Measurements from ENCODE around the gene KDM5B. TPM values are rescaled to one million over a fixed set of nuclear protein-coding genes. Genes with fewer than 3 reads are reported as not detected.

The KDM5B gene
- polyA plus RNA-seq, 3 donors = 3.4 to 12.5 (median 10.6) TPM

GRCh38 chr1:202682477-202682876, 125.7 kb downstream of the KDM5B start:
- H3K27ac Mint-ChIP-seq = no peak overlapping the region
- TF ChIP-seq CTCF (IDR thresholded peaks at IDR 0.05) = no peak
- no peaks in the 10 kb centered on the region for H3K36me3 Mint-ChIP-seq
- DNase-seq = no peak
- H3K27ac ChIP-seq (ENCODE audit: low read depth in 1 of 2, low read length in 2 of 2) = no peak overlapping the region
- H3K27me3 ChIP-seq (ENCODE audit: control insufficient read depth in 2 of 2, insufficient read depth in 2 of 2, low read length in 2 of 2) = peaks cover 29 to 65% of the 10 kb centered on the region in 2 donors
- H3K36me3 ChIP-seq (replicated peaks in 1 of 2; ENCODE audit: control insufficient read depth in 1 of 2, insufficient read depth in 2 of 2, low read length in 2 of 2) = no peaks in the 10 kb centered on the region
- H3K4me2 ChIP-seq (replicated peaks; ENCODE audit: extremely low read depth, low read length, poor library complexity, severe bottlenecking) = no peak overlapping the region
- H3K27me3 Mint-ChIP-seq (ENCODE audit: low read depth in 3 of 3) = peaks cover 46 to 77% (median 51%) of the 10 kb centered on the region in 3 donors
- H3K9ac ChIP-seq (ENCODE audit: insufficient read depth, low read length, poor library complexity, severe bottlenecking) = no peak overlapping the region
- peaks cover 1 to 3% of the 10 kb centered on the region in 2 donors for H3K9me3 ChIP-seq (replicated peaks in 1 of 2; ENCODE audit: control insufficient read depth in 1 of 2, insufficient read depth in 1 of 2, low read length in 2 of 2)
- no peak overlapping the region for H3K4me3 ChIP-seq (replicated peaks in 1 of 3; ENCODE audit: low read depth in 2 of 3, low read length in 3 of 3)
- H4K20me1 ChIP-seq (ENCODE audit: insufficient read depth, low read length) = no peaks in the 10 kb centered on the region
- intact Hi-C loops (cut with micrococcal nuclease) = no loop called here
- H2AFZ ChIP-seq (ENCODE audit: insufficient read depth, low read depth, low read length, poor library complexity, severe bottlenecking) = no peak overlapping the region
- no peaks in the 10 kb centered on the region for H3K79me2 ChIP-seq (ENCODE audit: insufficient read depth, low read length)
- H3K4me3 Mint-ChIP-seq = peak overlapping the region in 1 of 2 donors; percentile 9
- H3K9me3 Mint-ChIP-seq = peaks cover 0 to 10% (median 7%) of the 10 kb centered on the region in 7 donors
- no peaks in the 10 kb centered on the region for H3K4me1 ChIP-seq (ENCODE audit: control insufficient read depth in 1 of 2, insufficient read depth in 2 of 2, low read length in 2 of 2)
- WGBS (ENCODE audit: insufficient coverage) = 92% methylated on average over 4 of the region's 9 CpGs
- no peaks in the 10 kb centered on the region for H3K4me1 Mint-ChIP-seq

- no peak for DNase-seq
- Mint-ChIP-seq H3K9me3 (peaks cover 1 to 16% (median 13%) of the 10 kb centered on the region in 7 donors), H3K27ac (no peak overlapping the region), H3K4me3 (peak overlapping the region in 1 of 2 donors; percentile 27), H3K36me3 (no peaks in the 10 kb centered on the region), H3K4me1 (no peaks in the 10 kb centered on the region), H3K27me3 (ENCODE audit: low read depth in 3 of 3) (peaks cover 44 to 75% (median 53%) of the 10 kb centered on the region in 3 donors)
- Histone ChIP-seq H3K4me2 (replicated peaks; ENCODE audit: extremely low read depth, low read length, poor library complexity, severe bottlenecking) (no peak overlapping the region), H3K27ac (ENCODE audit: low read depth in 1 of 2, low read length in 2 of 2) (no peak overlapping the region), H3K9ac (ENCODE audit: insufficient read depth, low read length, poor library complexity, severe bottlenecking) (no peak overlapping the region), H3K27me3 (ENCODE audit: control insufficient read depth in 2 of 2, insufficient read depth in 2 of 2, low read length in 2 of 2) (peaks cover 29 to 68% of the 10 kb centered on the region in 2 donors), H3K4me3 (replicated peaks in 1 of 3; ENCODE audit: low read depth in 2 of 3, low read length in 3 of 3) (no peak overlapping the region), H3K9me3 (replicated peaks in 1 of 2; ENCODE audit: control insufficient read depth in 1 of 2, insufficient read depth in 1 of 2, low read length in 2 of 2) (peaks cover 7 to 8% of the 10 kb centered on the region in 2 donors), H3K4me1 (ENCODE audit: control insufficient read depth in 1 of 2, insufficient read depth in 2 of 2, low read length in 2 of 2) (no peaks in the 10 kb centered on the region), H2AFZ (ENCODE audit: insufficient read depth, low read depth, low read length, poor library complexity, severe bottlenecking) (no peak overlapping the region), H3K36me3 (replicated peaks in 1 of 2; ENCODE audit: control insufficient read depth in 1 of 2, insufficient read depth in 2 of 2, low read length in 2 of 2) (no peaks in the 10 kb centered on the region), H3K79me2 (ENCODE audit: insufficient read depth, low read length) (no peaks in the 10 kb centered on the region), H4K20me1 (ENCODE audit: insufficient read depth, low read length) (no peaks in the 10 kb centered on the region)
- intact Hi-C loops (cut with micrococcal nuclease) = no loop called here
- 83% methylated on average over 10 of the region's 11 CpGs for WGBS (ENCODE audit: insufficient coverage)
- no peak for TF ChIP-seq CTCF (IDR thresholded peaks at IDR 0.05)
Measured at GRCh38 chr1:202681736-202682420, 126.3 kb downstream of the KDM5B start.

All from CD14-positive monocyte (primary cell).